GM21515 (cell line): ENCODE results near the gene PIEZO2.

Source experiments
- ATAC-seq: cut with Tn5 transposase; IDR thresholded peaks from one replicate; pipeline ENCODE4 v1.9.1; 2021; ENCODE audit not compliant: unreplicated experiment

Gene PIEZO2

GRCh38 chr18:10989486-10989885 lies 159.9 kb downstream of the PIEZO2 start:
- no peak for ATAC-seq

GRCh38 chr18:10985689-10986088 lies 163.7 kb downstream of the PIEZO2 start:
- no peak for ATAC-seq

- no peak for ATAC-seq
Measured at GRCh38 chr18:10979411-10979810, 170.0 kb downstream of the PIEZO2 start.

GRCh38 chr18:10977042-10977441 lies 172.3 kb downstream of the PIEZO2 start:
- ATAC-seq, result no peak

GRCh38 chr18:10973567-10974203 lies 175.7 kb downstream of the PIEZO2 start:
- ATAC-seq, result no peak

- no peak for ATAC-seq
Measured at GRCh38 chr18:10971717-10972116, 177.7 kb downstream of the PIEZO2 start.

- no peak for ATAC-seq
Measured at GRCh38 chr18:10965119-10965518, 184.2 kb downstream of the PIEZO2 start.

- no peak for ATAC-seq
Measured at GRCh38 chr18:10953672-10954071, 195.7 kb downstream of the PIEZO2 start.

GRCh38 chr18:10951631-10952544 lies 197.5 kb downstream of the PIEZO2 start:
- ATAC-seq, result no peak

- ATAC-seq, result peak; percentile 56
Measured at GRCh38 chr18:10950876-10951630, 198.3 kb downstream of the PIEZO2 start.

- ATAC-seq, result no peak
Measured at GRCh38 chr18:10950080-10950875, 199.1 kb downstream of the PIEZO2 start.

GRCh38 chr18:10949655-10950054 lies 199.7 kb downstream of the PIEZO2 start:
- no peak for ATAC-seq

GRCh38 chr18:10948421-10948820 lies 200.9 kb downstream of the PIEZO2 start:
- ATAC-seq, result no peak

- ATAC-seq, result no peak
Measured at GRCh38 chr18:10946058-10946457, 203.3 kb downstream of the PIEZO2 start.

GRCh38 chr18:10942998-10943397 lies 206.4 kb downstream of the PIEZO2 start:
- no peak for ATAC-seq

GRCh38 chr18:10939822-10940221 lies 209.5 kb downstream of the PIEZO2 start:
- ATAC-seq, result no peak

GRCh38 chr18:10937743-10938640 lies 211.4 kb downstream of the PIEZO2 start:
- no peak for ATAC-seq

- ATAC-seq, result no peak
Measured at GRCh38 chr18:10936176-10937053, 213.0 kb downstream of the PIEZO2 start.

- ATAC-seq, result no peak
Measured at GRCh38 chr18:10935588-10935987, 213.8 kb downstream of the PIEZO2 start.
